IMR-90 (cell line): ENCODE data around the gene DPCD.

ENCODE experiments used
- FOS ChIP-seq: fragments of 150-350 bp; IDR thresholded peaks from 2 replicates; pipeline ENCODE4 v1.6.1; 2016; ENCODE audit warnings: low read depth, low read length
- RCOR1 ChIP-seq: IDR thresholded peaks from 2 replicates; pipeline ENCODE4 v1.6.1; 2012; ENCODE audit warnings: mild to moderate bottlenecking, low read length, improper control_type of control experiment; ENCODE audit not compliant: insufficient replicate concordance
- RFX5 ChIP-seq: IDR thresholded peaks from 2 replicates; pipeline ENCODE4 v1.8.0; 2012; ENCODE audit warnings: low read depth, mild to moderate bottlenecking, low read length, moderate library complexity
- TF ChIP-seq, protein P1 (sequence below): conservative IDR thresholded peaks from 2 replicates; pipeline ENCODE4 v1.5.1; 2012; ENCODE audit warnings: mild to moderate bottlenecking, low read depth, low read length, improper control_type of control experiment

- TF ChIP-seq, protein P1, sequence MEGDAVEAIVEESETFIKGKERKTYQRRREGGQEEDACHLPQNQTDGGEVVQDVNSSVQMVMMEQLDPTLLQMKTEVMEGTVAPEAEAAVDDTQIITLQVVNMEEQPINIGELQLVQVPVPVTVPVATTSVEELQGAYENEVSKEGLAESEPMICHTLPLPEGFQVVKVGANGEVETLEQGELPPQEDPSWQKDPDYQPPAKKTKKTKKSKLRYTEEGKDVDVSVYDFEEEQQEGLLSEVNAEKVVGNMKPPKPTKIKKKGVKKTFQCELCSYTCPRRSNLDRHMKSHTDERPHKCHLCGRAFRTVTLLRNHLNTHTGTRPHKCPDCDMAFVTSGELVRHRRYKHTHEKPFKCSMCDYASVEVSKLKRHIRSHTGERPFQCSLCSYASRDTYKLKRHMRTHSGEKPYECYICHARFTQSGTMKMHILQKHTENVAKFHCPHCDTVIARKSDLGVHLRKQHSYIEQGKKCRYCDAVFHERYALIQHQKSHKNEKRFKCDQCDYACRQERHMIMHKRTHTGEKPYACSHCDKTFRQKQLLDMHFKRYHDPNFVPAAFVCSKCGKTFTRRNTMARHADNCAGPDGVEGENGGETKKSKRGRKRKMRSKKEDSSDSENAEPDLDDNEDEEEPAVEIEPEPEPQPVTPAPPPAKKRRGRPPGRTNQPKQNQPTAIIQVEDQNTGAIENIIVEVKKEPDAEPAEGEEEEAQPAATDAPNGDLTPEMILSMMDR: no peak
- TF ChIP-seq RFX5 (no peak), RCOR1 (no peak), FOS (no peak)
Measured at GRCh38 chr10:101565370-101565900, 22.7 kb upstream of the DPCD start.
